ENCODE measurements around the gene KLF7.

Gene KLF7

DNA sequence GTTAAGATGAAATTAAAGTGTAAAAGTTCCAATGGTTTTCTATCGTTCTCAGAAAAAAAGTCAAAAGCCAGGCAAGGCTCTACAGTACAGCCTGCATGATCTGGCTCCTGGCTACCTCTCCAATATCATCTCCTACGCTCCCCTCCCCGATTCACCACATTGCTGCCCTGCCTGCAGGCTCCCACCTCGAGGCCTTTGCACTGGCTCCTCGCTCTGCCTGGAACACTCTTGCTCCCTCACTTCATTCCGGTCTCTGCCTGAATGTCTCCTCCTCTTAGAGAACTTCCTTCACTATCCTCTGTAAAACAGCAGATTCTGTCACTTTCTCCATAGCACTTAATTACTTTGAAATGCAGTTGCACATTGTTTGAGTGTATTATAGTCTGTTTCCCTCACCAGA, 72.5 kb downstream of the KLF7 start:
- Mint-ChIP-seq H3K4me1 (peaks cover 17% of the 10 kb centered on the region), H3K9me3 (no peaks in the 10 kb centered on the region), H3K4me3 (no peak overlapping the region), H3K36me3 (ENCODE audit: low read depth) (peaks cover 11% of the 10 kb centered on the region), H3K27ac (no peak overlapping the region), H3K27me3 (ENCODE audit: low read depth) (no peaks in the 10 kb centered on the region)
- no peak for TF ChIP-seq CTCF (IDR thresholded peaks at IDR 0.05; ENCODE audit: unreplicated experiment in 3 of 3)

- H3K4me3 Mint-ChIP-seq: no peak overlapping the region
- no peaks in the 10 kb centered on the region for H3K9me3 Mint-ChIP-seq
- H3K4me1 Mint-ChIP-seq: peaks cover 17% of the 10 kb centered on the region
- TF ChIP-seq CTCF (IDR thresholded peaks at IDR 0.05; ENCODE audit: unreplicated experiment in 3 of 3): no peak
- no peaks in the 10 kb centered on the region for H3K27me3 Mint-ChIP-seq (ENCODE audit: low read depth)
- H3K36me3 Mint-ChIP-seq (ENCODE audit: low read depth): peaks cover 13% of the 10 kb centered on the region
- no peak overlapping the region for H3K27ac Mint-ChIP-seq
Observed at GRCh38 chr2:207092818-207093217, 72.9 kb downstream of the KLF7 start.

GRCh38 chr2:207091928-207092327, 73.8 kb downstream of the KLF7 start:
- no peak for TF ChIP-seq CTCF (IDR thresholded peaks at IDR 0.05; ENCODE audit: unreplicated experiment in 3 of 3)
- Mint-ChIP-seq H3K4me3 (no peak overlapping the region), H3K27ac (no peak overlapping the region), H3K4me1 (peaks cover 20% of the 10 kb centered on the region), H3K36me3 (ENCODE audit: low read depth) (peaks cover 16% of the 10 kb centered on the region), H3K27me3 (ENCODE audit: low read depth) (no peaks in the 10 kb centered on the region), H3K9me3 (no peaks in the 10 kb centered on the region)

- H3K4me3 Mint-ChIP-seq: no peak overlapping the region
- H3K27ac Mint-ChIP-seq: no peak overlapping the region
- peaks cover 24% of the 10 kb centered on the region for H3K36me3 Mint-ChIP-seq (ENCODE audit: low read depth)
- no peaks in the 10 kb centered on the region for H3K27me3 Mint-ChIP-seq (ENCODE audit: low read depth)
- no peak for TF ChIP-seq CTCF (IDR thresholded peaks at IDR 0.05; ENCODE audit: unreplicated experiment in 3 of 3)
- no peaks in the 10 kb centered on the region for H3K9me3 Mint-ChIP-seq
- H3K4me1 Mint-ChIP-seq: peaks cover 23% of the 10 kb centered on the region
Observed at GRCh38 chr2:207091176-207091575, 74.6 kb downstream of the KLF7 start.

DNA sequence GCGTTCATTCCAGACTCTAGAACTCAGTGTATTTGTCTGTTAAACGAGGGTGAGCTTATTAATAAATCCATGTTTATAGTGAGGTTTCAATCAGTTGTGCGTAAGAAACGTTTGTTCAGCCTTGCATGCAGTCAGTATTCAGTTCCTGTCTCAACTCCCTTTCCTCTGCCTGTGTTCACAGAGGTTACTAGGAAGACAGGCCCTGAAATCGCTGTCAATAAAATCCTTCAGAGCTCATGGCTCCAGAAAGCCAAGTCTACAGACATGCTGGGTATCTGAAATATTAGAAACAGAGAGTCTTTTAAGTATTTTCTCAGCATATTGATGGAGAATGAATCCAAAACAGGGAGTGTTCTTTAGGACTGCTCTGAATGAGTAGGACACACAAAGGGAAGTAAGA, 75.4 kb downstream of the KLF7 start:
- H3K36me3 Mint-ChIP-seq (ENCODE audit: low read depth): peaks cover 32% of the 10 kb centered on the region
- TF ChIP-seq CTCF (IDR thresholded peaks at IDR 0.05; ENCODE audit: unreplicated experiment in 3 of 3): no peak
- no peaks in the 10 kb centered on the region for H3K9me3 Mint-ChIP-seq
- no peaks in the 10 kb centered on the region for H3K27me3 Mint-ChIP-seq (ENCODE audit: low read depth)
- H3K4me1 Mint-ChIP-seq: peaks cover 23% of the 10 kb centered on the region
- no peak overlapping the region for H3K4me3 Mint-ChIP-seq
- peak overlapping the region in 1 of 3 experiments; percentile 31 for H3K27ac Mint-ChIP-seq

- H3K27me3 Mint-ChIP-seq (ENCODE audit: low read depth): no peaks in the 10 kb centered on the region
- no peaks in the 10 kb centered on the region for H3K9me3 Mint-ChIP-seq
- H3K27ac Mint-ChIP-seq: no peak overlapping the region
- H3K4me1 Mint-ChIP-seq: peaks cover 23% of the 10 kb centered on the region
- H3K36me3 Mint-ChIP-seq (ENCODE audit: low read depth): peaks cover 36% of the 10 kb centered on the region
- TF ChIP-seq CTCF (IDR thresholded peaks at IDR 0.05; ENCODE audit: unreplicated experiment in 3 of 3): no peak
- H3K4me3 Mint-ChIP-seq: no peak overlapping the region
Observed at GRCh38 chr2:207088839-207089238, 76.9 kb downstream of the KLF7 start.
